GM23338 (cell line): ENCODE measurements around the gene SMAD9.

Source experiments
- CREB1 ChIP-seq: fragments of 250-450 bp; sonication (Bioruptor Pico); IDR thresholded peaks from 2 replicates; pipeline ENCODE4 v1.5.0; 2020; ENCODE audit warnings: low read depth, mild to moderate bottlenecking, moderate library complexity
- CTCF ChIP-seq, 2 experiments: fragments of 200-600 bp in 1 of 2; sonication (generic) in 1 of 2; conservative IDR thresholded peaks; 2 replicates each; pipeline versions ENCODE4 v1.5.1 to v1.6.1; 2016 to 2017; ENCODE audit warnings: antibody characterized with exemption in 2 of 2, low read depth in 2 of 2, mild to moderate bottlenecking in 2 of 2, moderate library complexity in 1 of 2
- ETS1 ChIP-seq: IDR thresholded peaks from 2 replicates; pipeline ENCODE4 v1.6.1; 2016; ENCODE audit warnings: antibody characterized with exemption
- EZH2 ChIP-seq: fragments of 200-600 bp; sonication (generic); IDR thresholded peaks from one replicate; pipeline ENCODE4 v1.8.0; 2017; ENCODE audit warnings: antibody characterized with exemption, mild to moderate bottlenecking, low read depth; ENCODE audit not compliant: unreplicated experiment
- EZH2phosphoT487 ChIP-seq: fragments of 200-600 bp; sonication (generic); IDR thresholded peaks from one replicate; pipeline ENCODE4 v1.8.1; 2018; ENCODE audit warnings: antibody characterized with exemption; ENCODE audit not compliant: unreplicated experiment
- JUNB ChIP-seq: IDR thresholded peaks from one replicate; pipeline ENCODE4 v1.6.1; 2016; ENCODE audit warnings: antibody characterized with exemption; ENCODE audit not compliant: unreplicated experiment
- POLR2AphosphoS5 ChIP-seq: IDR thresholded peaks from 2 replicates; pipeline ENCODE4 v1.6.1; 2016; ENCODE audit warnings: antibody characterized with exemption, low read depth
- REST ChIP-seq: IDR thresholded peaks from one replicate; pipeline ENCODE4 v1.6.1; 2018; ENCODE audit warnings: antibody characterized with exemption; ENCODE audit not compliant: unreplicated experiment
- ZNF331 ChIP-seq: fragments of 250-450 bp; sonication (Bioruptor Pico); IDR thresholded peaks from 2 replicates; pipeline ENCODE4 v1.5.0; 2020; ENCODE audit warnings: low read depth, mild to moderate bottlenecking, moderate library complexity
- ZNF462 ChIP-seq: fragments of 250-450 bp; sonication (Bioruptor Pico); IDR thresholded peaks from 2 replicates; pipeline ENCODE4 v1.5.0; 2020; ENCODE audit warnings: mild to moderate bottlenecking, moderate library complexity

- TF ChIP-seq EZH2, result no peak
- TF ChIP-seq CTCF (conservative IDR thresholded peaks at IDR 0.05; ENCODE audit: low read depth in 2 of 2), result no peak
- TF ChIP-seq EZH2phosphoT487, result no peak
- no peak for TF ChIP-seq REST
- TF ChIP-seq POLR2AphosphoS5, result no peak
- no peak for TF ChIP-seq ETS1
- TF ChIP-seq CREB1 (CRISPR knock-in tag), result no peak
- TF ChIP-seq ZNF331 (CRISPR knock-in tag), result no peak
- no peak for TF ChIP-seq ZNF462 (CRISPR knock-in tag)
- TF ChIP-seq JUNB, result no peak
Observed at GRCh38 chr13:36907821-36908220, 12.2 kb downstream of the SMAD9 start.
